ENCODE results near the gene GHRHR.

DNA sequence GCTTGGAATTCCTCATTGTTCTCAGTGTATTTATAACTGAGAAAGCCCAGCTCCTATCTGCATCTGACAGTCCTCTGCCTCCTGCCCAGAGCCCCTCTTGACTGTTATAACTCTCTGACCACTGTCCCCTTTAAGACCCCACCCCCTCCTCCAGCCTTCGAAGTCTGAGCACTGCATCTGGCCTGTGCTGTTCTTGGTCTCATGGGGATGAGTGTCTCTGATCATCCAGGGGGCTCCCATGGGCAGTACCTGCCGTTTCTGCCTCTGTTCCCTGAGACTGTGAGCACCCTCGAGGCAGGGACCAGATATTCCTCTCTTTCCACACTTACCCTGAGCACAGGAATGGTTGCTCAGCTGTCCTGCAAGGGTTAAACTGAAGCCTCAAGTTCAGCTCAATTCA, 7.7 kb downstream of the GHRHR start:
- TF ChIP-seq CTCF (IDR thresholded peaks at IDR 0.05) (no peak), POLR2A (IDR thresholded peaks at IDR 0.05) (no peak)
